Measurements from ENCODE around the gene NOTCH3. TPM values are rescaled to one million over a fixed set of nuclear protein-coding genes. Genes with fewer than 3 reads are reported as not detected.
A peak's percentile ranks its signal among the peaks of the same experiment; 100 is the strongest.

Gene NOTCH3
- total RNA-seq, 1 donor = 27.6 TPM

- TF ChIP-seq CTCF (IDR thresholded peaks at IDR 0.05; ENCODE audit: insufficient read depth, low read depth, low read length) = no peak
- no peak for DNase-seq (ENCODE audit: low read depth)
- H3K4me3 ChIP-seq (ENCODE audit: low read depth, low read length) = no peak overlapping the region
These were observed 53.7 kb downstream of the NOTCH3 start for GRCh38 chr19:15147090-15147489.

- H3K4me3 ChIP-seq (ENCODE audit: low read depth, low read length) = no peak overlapping the region
- no peak for DNase-seq (ENCODE audit: low read depth)
- TF ChIP-seq CTCF (IDR thresholded peaks at IDR 0.05; ENCODE audit: insufficient read depth, low read depth, low read length) = no peak
These were observed 56.6 kb downstream of the NOTCH3 start for GRCh38 chr19:15144046-15144646.

GRCh38 chr19:15142313-15142712, 58.5 kb downstream of the NOTCH3 start:
- no peak overlapping the region for H3K4me3 ChIP-seq (ENCODE audit: low read depth, low read length)
- DNase-seq (ENCODE audit: low read depth) = no peak
- TF ChIP-seq CTCF (IDR thresholded peaks at IDR 0.05; ENCODE audit: insufficient read depth, low read depth, low read length) = no peak

GRCh38 chr19:15141143-15141542, 59.7 kb downstream of the NOTCH3 start:
- no peak for DNase-seq (ENCODE audit: low read depth)
- TF ChIP-seq CTCF (IDR thresholded peaks at IDR 0.05; ENCODE audit: insufficient read depth, low read depth, low read length) = no peak
- no peak overlapping the region for H3K4me3 ChIP-seq (ENCODE audit: low read depth, low read length)

GRCh38 chr19:15138427-15138826, 62.4 kb downstream of the NOTCH3 start:
- peak; percentile 30 for DNase-seq (ENCODE audit: low read depth)
- TF ChIP-seq CTCF (IDR thresholded peaks at IDR 0.05; ENCODE audit: insufficient read depth, low read depth, low read length) = no peak
- no peak overlapping the region for H3K4me3 ChIP-seq (ENCODE audit: low read depth, low read length)

- no peak for DNase-seq (ENCODE audit: low read depth)
- no peak for TF ChIP-seq CTCF (IDR thresholded peaks at IDR 0.05; ENCODE audit: insufficient read depth, low read depth, low read length)
- no peak overlapping the region for H3K4me3 ChIP-seq (ENCODE audit: low read depth, low read length)
These were observed 63.0 kb downstream of the NOTCH3 start for GRCh38 chr19:15137777-15138176.
